ENCODE data around the gene KIFC3.
"Not testable (repeated sequence)": the region's sequence is repeated elsewhere in the genome, so short reads cannot be mapped to it uniquely, and the experiment has no call there.

The KIFC3 gene, protein sequence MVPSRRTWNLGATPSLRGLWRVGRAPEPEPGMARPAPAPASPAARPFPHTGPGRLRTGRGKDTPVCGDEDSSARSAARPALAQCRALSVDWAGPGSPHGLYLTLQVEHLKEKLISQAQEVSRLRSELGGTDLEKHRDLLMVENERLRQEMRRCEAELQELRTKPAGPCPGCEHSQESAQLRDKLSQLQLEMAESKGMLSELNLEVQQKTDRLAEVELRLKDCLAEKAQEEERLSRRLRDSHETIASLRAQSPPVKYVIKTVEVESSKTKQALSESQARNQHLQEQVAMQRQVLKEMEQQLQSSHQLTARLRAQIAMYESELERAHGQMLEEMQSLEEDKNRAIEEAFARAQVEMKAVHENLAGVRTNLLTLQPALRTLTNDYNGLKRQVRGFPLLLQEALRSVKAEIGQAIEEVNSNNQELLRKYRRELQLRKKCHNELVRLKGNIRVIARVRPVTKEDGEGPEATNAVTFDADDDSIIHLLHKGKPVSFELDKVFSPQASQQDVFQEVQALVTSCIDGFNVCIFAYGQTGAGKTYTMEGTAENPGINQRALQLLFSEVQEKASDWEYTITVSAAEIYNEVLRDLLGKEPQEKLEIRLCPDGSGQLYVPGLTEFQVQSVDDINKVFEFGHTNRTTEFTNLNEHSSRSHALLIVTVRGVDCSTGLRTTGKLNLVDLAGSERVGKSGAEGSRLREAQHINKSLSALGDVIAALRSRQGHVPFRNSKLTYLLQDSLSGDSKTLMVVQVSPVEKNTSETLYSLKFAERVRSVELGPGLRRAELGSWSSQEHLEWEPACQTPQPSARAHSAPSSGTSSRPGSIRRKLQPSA

DNA sequence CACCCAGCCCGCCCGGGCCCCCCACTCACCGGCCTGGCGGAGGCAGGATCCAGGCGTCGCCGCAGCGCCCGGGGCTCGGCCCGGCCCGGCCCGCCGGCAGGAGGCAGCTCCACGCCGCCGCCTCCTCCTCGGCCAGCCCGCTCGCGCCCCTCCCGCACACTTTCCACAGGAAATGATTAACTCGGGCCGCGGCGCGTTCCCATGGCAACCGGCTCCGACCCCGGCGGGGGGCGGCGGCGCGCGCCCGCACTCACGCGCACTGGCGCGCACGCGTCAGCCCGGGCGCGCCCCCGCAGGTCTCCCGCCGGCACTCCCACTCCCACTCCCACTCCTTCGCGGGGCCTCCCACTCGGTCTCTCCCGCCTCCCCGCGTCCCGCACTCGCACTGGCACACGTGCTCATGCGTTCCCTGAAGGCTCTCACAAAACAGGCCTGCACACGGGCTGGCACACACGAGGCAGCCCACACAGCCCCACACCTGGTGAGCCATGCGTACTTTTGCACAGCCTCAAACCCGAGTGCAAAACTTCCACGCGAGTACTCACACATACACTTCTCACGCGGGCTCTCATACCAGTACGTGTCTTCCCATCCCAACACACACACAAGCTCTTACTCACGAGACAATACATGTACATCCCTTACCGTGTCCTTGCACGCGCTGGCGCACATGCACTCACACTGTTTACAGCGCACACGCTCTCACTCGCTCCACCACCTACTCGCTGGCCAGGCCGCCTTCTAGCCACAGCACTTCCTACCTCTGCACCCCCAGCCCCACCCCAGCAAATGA is at the start of gene KIFC3:
TSS of gene KIFC3 (minus strand) at position 151 of the 793 bp plus-strand sequence. CDS start 4,248 bp downstream, outside the sequence.
- in situ Hi-C loops (cut with HindIII; ENCODE audit: low pct_ligation_motif_present, low pct_unique_long_range_greater_than_20kb, low sequenced_read_pairs), result no loop called here
- peak; percentile 78 for DNase-seq

GRCh38 chr16:57848181-57848580 is 45.9 kb upstream of the KIFC3 start:
- in situ Hi-C loops (cut with HindIII; ENCODE audit: low pct_ligation_motif_present, low pct_unique_long_range_greater_than_20kb, low sequenced_read_pairs), result no loop called here
- DNase-seq, result no peak

DNA sequence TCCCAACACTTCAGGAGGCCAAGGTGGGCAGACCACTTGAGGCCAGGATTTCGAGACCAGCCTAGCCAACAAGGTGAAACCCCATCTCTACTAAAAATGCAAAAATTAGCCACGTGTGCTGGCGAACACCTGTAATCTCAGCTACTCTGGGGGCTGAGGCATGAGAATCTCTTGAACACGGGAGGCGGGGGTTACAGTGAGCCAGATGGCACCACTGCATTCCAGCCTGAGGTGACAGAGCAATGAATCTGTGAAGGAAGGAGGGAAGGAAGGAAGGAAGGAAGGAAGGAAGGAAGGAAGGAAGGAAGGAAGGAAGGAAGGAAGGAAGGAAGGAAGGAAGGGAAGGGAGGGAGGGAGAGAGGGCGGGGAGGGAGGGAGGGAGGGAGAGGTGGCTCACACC is 44.6 kb upstream of the KIFC3 start:
- DNase-seq; in situ Hi-C loops (cut with HindIII; ENCODE audit: low pct_ligation_motif_present, low pct_unique_long_range_greater_than_20kb, low sequenced_read_pairs): not testable (repeated sequence)

GRCh38 chr16:57846078-57846697 is 43.9 kb upstream of the KIFC3 start:
- in situ Hi-C loops (cut with HindIII; ENCODE audit: low pct_ligation_motif_present, low pct_unique_long_range_greater_than_20kb, low sequenced_read_pairs), result no loop called here
- no peak for DNase-seq

- in situ Hi-C loops (cut with HindIII; ENCODE audit: low pct_ligation_motif_present, low pct_unique_long_range_greater_than_20kb, low sequenced_read_pairs), result no loop called here
- DNase-seq, result no peak
Measured at GRCh38 chr16:57845115-57845514, 42.8 kb upstream of the KIFC3 start.

DNA sequence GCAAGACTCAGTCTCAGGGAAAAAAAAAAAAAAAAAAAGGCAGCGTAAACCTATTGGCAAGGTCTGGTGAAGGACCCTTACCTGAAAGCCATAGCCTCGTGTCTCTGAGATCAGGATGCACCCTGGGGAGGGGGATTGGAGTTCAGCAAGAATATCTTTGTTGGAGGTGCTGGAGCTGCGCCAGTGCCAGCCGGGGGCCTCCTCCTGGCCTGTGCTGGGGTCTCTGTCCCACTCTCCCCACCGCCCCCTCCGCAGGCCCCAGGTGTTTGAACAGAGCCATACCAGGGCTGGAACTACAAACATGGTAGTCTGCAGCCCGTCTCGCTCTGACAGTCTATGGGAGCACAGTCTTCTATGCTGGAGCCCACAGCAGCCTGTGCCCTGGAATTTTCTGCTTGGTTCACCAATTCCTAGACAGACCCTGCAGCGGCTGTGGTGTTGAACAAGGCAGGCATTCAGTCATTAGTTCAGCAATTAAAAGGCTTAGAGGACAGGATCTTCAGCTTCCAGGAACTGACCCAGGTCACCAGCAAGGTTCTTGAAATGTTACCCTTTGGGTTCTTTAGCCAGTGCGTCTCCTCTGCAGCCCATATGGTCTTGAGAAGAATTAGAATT is 42.2 kb upstream of the KIFC3 start:
- in situ Hi-C loops (cut with HindIII; ENCODE audit: low pct_ligation_motif_present, low pct_unique_long_range_greater_than_20kb, low sequenced_read_pairs), result no loop called here
- DNase-seq, result no peak

GRCh38 chr16:57843400-57843799 is 41.1 kb upstream of the KIFC3 start:
- no peak for DNase-seq
- in situ Hi-C loops (cut with HindIII; ENCODE audit: low pct_ligation_motif_present, low pct_unique_long_range_greater_than_20kb, low sequenced_read_pairs), result no loop called here

GRCh38 chr16:57842601-57843000 is 40.3 kb upstream of the KIFC3 start:
- in situ Hi-C loops (cut with HindIII; ENCODE audit: low pct_ligation_motif_present, low pct_unique_long_range_greater_than_20kb, low sequenced_read_pairs), result no loop called here
- DNase-seq, result peak; percentile 42

DNA sequence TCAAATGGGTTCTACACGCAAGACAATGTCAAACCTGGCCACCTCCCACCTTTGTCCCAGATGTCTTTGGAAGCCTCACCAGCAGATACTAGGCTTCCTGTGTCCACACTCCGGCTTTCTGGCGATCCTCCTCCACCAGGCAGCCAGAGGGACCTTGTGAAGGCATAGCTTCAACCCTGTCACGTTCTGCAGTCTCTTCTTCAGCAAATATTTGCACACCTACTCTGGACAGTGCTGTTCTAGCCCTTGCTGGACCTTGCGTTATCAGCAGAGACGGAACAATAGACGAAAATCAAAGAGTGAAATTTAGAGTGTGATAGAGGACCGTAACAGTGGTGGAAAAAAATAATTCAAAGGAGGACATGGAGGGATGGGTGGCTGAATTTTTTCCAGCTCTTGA is 38.5 kb upstream of the KIFC3 start:
- in situ Hi-C loops (cut with HindIII; ENCODE audit: low pct_ligation_motif_present, low pct_unique_long_range_greater_than_20kb, low sequenced_read_pairs), result no loop called here
- no peak for DNase-seq

- DNase-seq, result no peak
- in situ Hi-C loops (cut with HindIII; ENCODE audit: low pct_ligation_motif_present, low pct_unique_long_range_greater_than_20kb, low sequenced_read_pairs), result no loop called here
Measured at GRCh38 chr16:57838161-57838560, 35.9 kb upstream of the KIFC3 start.

DNA sequence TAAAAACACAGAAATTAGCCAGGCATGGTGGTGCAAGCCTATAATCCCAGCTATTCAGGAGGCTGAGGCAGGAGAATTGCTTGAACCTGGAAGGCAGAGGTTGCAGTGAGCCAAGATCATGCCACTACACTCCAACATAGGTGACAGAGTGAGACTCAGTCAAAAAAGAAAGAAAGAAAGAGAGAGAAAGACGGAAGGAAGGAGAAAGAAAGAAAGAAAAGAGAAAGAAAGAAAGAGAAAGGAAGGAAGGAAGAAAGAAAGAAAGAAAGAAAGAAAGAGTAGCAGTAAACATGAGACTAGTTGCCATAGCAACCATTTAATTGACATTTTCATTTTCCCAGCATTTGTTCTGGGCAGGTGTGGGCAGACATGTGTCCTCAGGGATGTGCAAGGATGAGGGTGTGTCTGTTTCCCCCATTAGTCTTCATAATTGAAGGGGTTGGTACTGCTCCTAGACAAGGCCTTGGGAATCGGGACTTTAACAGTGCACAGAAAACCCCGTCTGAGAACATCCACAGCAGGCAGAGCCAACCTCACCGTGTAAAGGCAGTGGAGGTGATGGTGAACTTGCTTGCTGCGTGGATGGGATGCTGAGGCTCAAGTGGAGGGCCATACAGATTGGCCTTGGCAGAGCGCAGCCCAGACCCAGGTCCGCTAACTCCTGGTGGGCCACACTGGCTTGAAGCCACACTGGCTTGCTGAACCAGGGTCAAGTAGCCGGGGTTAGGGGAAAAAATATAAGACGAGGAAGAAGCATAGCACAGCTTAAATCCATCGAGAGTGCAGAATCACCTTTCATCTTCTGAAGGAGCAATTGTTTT is 35.2 kb upstream of the KIFC3 start:
- in situ Hi-C loops (cut with HindIII; ENCODE audit: low pct_ligation_motif_present, low pct_unique_long_range_greater_than_20kb, low sequenced_read_pairs), result no loop called here
- DNase-seq, result no peak

GRCh38 chr16:57835439-57835838 is 33.1 kb upstream of the KIFC3 start:
- DNase-seq, result peak; percentile 88

DNA sequence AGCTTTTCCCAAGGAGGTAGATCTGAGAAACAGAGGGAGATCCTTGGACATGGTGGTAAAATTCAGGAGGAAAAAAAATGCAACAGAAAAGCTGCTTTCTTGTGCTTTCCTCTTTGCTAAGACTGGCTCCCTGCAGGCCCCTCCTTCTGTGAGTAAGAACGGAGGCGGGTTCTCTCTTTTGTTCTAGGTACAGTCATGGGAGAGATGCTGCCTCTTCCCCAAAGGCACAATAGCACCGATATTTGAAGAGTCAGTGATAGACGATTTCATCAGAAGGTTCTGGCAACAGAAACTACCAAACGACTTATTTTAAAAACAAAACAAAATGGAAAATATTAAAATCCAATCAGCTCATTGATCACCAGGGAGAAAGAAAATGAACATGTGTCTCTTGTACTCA is 32.6 kb upstream of the KIFC3 start:
- peak; percentile 86 for DNase-seq
- in situ Hi-C loops (cut with HindIII; ENCODE audit: low pct_ligation_motif_present, low pct_unique_long_range_greater_than_20kb, low sequenced_read_pairs), result no loop called here

More at GRCh38 chr16:57835439-57835838, 33.1 kb upstream of the KIFC3 start:
- in situ Hi-C loops (cut with HindIII; ENCODE audit: low pct_ligation_motif_present, low pct_unique_long_range_greater_than_20kb, low sequenced_read_pairs), result not testable (repeated sequence)

- DNase-seq, result no peak
- in situ Hi-C loops (cut with HindIII; ENCODE audit: low pct_ligation_motif_present, low pct_unique_long_range_greater_than_20kb, low sequenced_read_pairs), result no loop called here
Measured at GRCh38 chr16:57830890-57831484, 28.7 kb upstream of the KIFC3 start.

- in situ Hi-C loops (cut with HindIII; ENCODE audit: low pct_ligation_motif_present, low pct_unique_long_range_greater_than_20kb, low sequenced_read_pairs), result no loop called here
- no peak for DNase-seq
Measured at GRCh38 chr16:57829969-57830360, 27.7 kb upstream of the KIFC3 start.

DNA sequence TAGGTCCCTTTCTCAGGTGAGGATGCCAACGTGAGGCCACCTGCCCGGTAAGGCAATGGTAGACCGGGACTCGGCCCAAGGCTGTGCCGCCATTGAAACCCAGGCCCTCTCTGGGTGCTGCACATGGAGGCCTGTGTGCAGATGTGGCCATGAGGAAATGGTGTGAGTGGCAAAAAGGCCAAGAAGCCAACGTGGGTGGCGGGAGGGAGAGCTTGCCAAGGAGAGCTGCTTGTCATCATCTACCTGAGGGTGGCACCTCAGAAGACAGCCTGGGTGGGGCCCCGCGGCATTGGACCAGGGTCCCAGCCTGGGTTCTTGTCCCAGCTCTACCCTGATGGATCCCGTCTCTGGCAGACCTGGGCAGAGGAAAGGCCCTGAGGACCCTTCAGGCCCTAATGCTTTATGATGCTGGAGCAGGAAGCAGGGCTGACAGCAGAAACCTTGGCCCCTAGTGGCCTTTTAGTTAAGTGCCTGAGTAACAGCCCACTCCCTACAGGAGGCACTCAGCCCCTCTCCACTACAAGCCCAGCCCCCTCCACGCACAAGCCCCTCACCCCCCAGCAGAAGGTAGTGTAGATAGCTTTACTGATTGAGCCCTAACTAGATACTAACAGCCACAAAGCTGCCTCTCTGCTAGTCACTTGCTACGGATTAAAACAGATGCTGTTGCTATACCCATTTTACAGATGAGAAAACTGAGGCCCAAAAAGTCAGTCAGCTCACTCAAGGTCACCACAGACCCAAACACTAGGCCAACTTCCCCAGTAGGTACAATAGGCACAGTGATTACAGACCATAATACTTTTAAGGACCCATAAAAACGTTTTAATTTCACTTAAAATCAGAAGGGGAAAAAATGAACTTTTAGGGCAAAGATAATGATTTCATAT is 26.2 kb upstream of the KIFC3 start:
- in situ Hi-C loops (cut with HindIII; ENCODE audit: low pct_ligation_motif_present, low pct_unique_long_range_greater_than_20kb, low sequenced_read_pairs), result no loop called here
- DNase-seq, result no peak

Measured in ACHN (cell line).